NCI-H2196 treated with DMSO at 0.1 percent for 48 hours (cell line): Measurements from ENCODE around the gene NINJ2.
"Not testable (repeated sequence)": the region's sequence is repeated elsewhere in the genome, so short reads cannot be mapped to it uniquely, and the experiment has no call there.

Experiments used
- DNase-seq: peaks from one replicate; lab custom pipeline; 2025; ENCODE audit not compliant: unreplicated experiment; lab: John Stamatoyannopoulos, UW

The NINJ2 gene

GRCh38 chr12:642633-643474, 20.4 kb downstream of the NINJ2 start:
- DNase-seq: no peak

GRCh38 chr12:641321-641720, 21.9 kb downstream of the NINJ2 start:
- not testable (repeated sequence) for DNase-seq

GRCh38 chr12:640773-641172, 22.5 kb downstream of the NINJ2 start:
- no peak for DNase-seq

- DNase-seq: no peak
Observed at GRCh38 chr12:639988-640387, 23.3 kb downstream of the NINJ2 start.

- DNase-seq: no peak
Observed at GRCh38 chr12:639566-639965, 23.7 kb downstream of the NINJ2 start.

- no peak for DNase-seq
Observed at GRCh38 chr12:638953-639557, 24.2 kb downstream of the NINJ2 start.

GRCh38 chr12:636632-637031, 26.6 kb downstream of the NINJ2 start:
- no peak for DNase-seq

- no peak for DNase-seq
Observed at GRCh38 chr12:633731-634130, 29.5 kb downstream of the NINJ2 start.

GRCh38 chr12:632102-632696, 31.0 kb downstream of the NINJ2 start:
- DNase-seq: no peak

GRCh38 chr12:630656-631632, 32.3 kb downstream of the NINJ2 start:
- DNase-seq: no peak

- not testable (repeated sequence) for DNase-seq
Observed at GRCh38 chr12:628742-629078, 34.5 kb downstream of the NINJ2 start.

- no peak for DNase-seq
Observed at GRCh38 chr12:627863-628741, 35.1 kb downstream of the NINJ2 start.

GRCh38 chr12:627285-627684, 36.0 kb downstream of the NINJ2 start:
- no peak for DNase-seq

GRCh38 chr12:625998-626397, 37.2 kb downstream of the NINJ2 start:
- DNase-seq: no peak

GRCh38 chr12:623865-624372, 39.3 kb downstream of the NINJ2 start:
- DNase-seq: no peak

- no peak for DNase-seq
Observed at GRCh38 chr12:623172-623864, 39.9 kb downstream of the NINJ2 start.

GRCh38 chr12:622416-622815, 40.8 kb downstream of the NINJ2 start:
- no peak for DNase-seq

GRCh38 chr12:619346-619745, 43.9 kb downstream of the NINJ2 start:
- no peak for DNase-seq

- no peak for DNase-seq
Observed at GRCh38 chr12:618605-619004, 44.6 kb downstream of the NINJ2 start.
